Upper lobe of left lung (tissue), 4 donors: ENCODE measurements around the gene TNS3.

Experiments
- EP300 ChIP-seq, 4 donors: sonication (generic); formaldehyde crosslinking; IDR thresholded peaks; one replicate each; pipeline ENCODE4 v1.5.1; 2017; ENCODE audit warnings: antibody characterized with exemption in 4 of 4, control low read depth in 2 of 4
- POLR2A ChIP-seq, 4 donors: fragments of 450-650 bp; IDR thresholded peaks; one replicate each; pipeline ENCODE4 v1.5.1; 2016 to 2017; ENCODE audit warnings: antibody characterized with exemption in 4 of 4, mild to moderate bottlenecking in 2 of 4
- POLR2AphosphoS5 ChIP-seq, 2 donors: sonication (generic); formaldehyde crosslinking; IDR thresholded peaks; one replicate each; pipeline ENCODE4 v1.5.1; 2017; ENCODE audit warnings: antibody characterized with exemption in 2 of 2
- TF ChIP-seq, protein P1 (sequence below), 6 experiments: fragments of 450-650 bp in 4 of 6; fragments of 200-600 bp in 2 of 6; sonication (generic) in 2 of 6; IDR thresholded peaks; one replicate each; pipeline ENCODE4 v1.5.1; 2016 to 2019; ENCODE audit warnings: antibody characterized with exemption in 6 of 6

DNA sequence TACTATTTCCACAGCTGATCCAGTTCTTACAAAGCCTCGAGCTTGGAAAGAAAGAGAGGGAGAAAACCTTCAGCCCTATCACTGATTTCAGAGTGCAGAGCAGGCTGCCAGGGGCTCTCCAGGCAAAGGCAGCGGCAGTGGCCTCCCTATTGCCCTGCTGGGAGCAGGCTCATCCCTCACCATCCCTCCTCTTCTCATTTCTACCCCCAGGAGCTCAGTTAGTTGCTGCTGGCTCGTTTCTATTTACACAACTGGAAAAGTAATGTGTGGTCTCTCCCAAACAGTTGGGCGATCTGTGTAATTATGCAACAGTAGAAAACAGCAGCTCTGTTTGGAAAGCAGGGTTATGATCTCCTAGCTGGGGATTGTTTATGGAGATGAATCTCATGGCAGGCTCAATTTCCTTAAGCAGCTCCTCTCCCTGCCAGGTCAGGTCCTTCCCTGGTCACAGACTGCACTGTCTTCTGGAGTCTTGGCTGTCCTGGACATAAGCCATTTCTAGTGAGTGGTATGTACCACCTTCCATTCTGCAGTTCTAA is 28.7 kb upstream of the TNS3 start:
- TF ChIP-seq, protein P1, sequence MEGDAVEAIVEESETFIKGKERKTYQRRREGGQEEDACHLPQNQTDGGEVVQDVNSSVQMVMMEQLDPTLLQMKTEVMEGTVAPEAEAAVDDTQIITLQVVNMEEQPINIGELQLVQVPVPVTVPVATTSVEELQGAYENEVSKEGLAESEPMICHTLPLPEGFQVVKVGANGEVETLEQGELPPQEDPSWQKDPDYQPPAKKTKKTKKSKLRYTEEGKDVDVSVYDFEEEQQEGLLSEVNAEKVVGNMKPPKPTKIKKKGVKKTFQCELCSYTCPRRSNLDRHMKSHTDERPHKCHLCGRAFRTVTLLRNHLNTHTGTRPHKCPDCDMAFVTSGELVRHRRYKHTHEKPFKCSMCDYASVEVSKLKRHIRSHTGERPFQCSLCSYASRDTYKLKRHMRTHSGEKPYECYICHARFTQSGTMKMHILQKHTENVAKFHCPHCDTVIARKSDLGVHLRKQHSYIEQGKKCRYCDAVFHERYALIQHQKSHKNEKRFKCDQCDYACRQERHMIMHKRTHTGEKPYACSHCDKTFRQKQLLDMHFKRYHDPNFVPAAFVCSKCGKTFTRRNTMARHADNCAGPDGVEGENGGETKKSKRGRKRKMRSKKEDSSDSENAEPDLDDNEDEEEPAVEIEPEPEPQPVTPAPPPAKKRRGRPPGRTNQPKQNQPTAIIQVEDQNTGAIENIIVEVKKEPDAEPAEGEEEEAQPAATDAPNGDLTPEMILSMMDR (IDR thresholded peaks at IDR 0.05) = no peak
- TF ChIP-seq POLR2AphosphoS5 (IDR thresholded peaks at IDR 0.05) = no peak
- TF ChIP-seq EP300 (IDR thresholded peaks at IDR 0.05) = no peak
- TF ChIP-seq POLR2A (IDR thresholded peaks at IDR 0.05) = no peak
